K562 (cell line): ENCODE measurements around the gene ARHGEF40.

Experiments used
- ATF6 ChIP-seq: sonication (generic); formaldehyde crosslinking; IDR thresholded peaks from 2 replicates; pipeline ENCODE4 v1.4.0; 2020; ENCODE audit warnings: mild to moderate bottlenecking, missing genetic modification reagents
- CHAMP1 ChIP-seq: fragments of 450-650 bp; IDR thresholded peaks from 2 replicates; pipeline ENCODE4 v1.6.1; 2016; ENCODE audit warnings: mild to moderate bottlenecking
- EGR1 ChIP-seq: fragments of 450-650 bp; conservative IDR thresholded peaks from 2 replicates; pipeline ENCODE4 v1.6.1; 2017; ENCODE audit warnings: mild to moderate bottlenecking

- TF ChIP-seq ATF6 (CRISPR knock-in tag) = no peak
- TF ChIP-seq EGR1 = no peak
- TF ChIP-seq CHAMP1 = no peak
These were observed 63.8 kb downstream of the ARHGEF40 start for GRCh38 chr14:21133901-21134300.
